Endothelial cell of umbilical vein (primary cell): Measurements from ENCODE around the gene FRS2. TPM values are rescaled to one million over a fixed set of nuclear protein-coding genes. Genes with fewer than 3 reads are reported as not detected.

ENCODE experiments used
- BruUV-seq: library from RNA; stranded (reverse); fragments of 400-500 nt; replicated peaks from 2 replicates; lab custom pipeline; 2021; lab: Mats Ljungman, UMichigan
- CTCF ChIA-PET: fragments of 300-600, 350-600 bp; sonication (Branson Sonifier 250); formaldehyde crosslinking; loops from one replicate; lab custom pipeline; 2021; ENCODE audit warnings: antibody characterized with exemption, inconsistent platforms; lab: Charles Lee
- POLR2A ChIA-PET: fragments of 300-600, 350-600 bp; sonication (Branson Sonifier 250); formaldehyde crosslinking; loops from one replicate; lab custom pipeline; 2021; ENCODE audit warnings: antibody characterized with exemption, inconsistent platforms; lab: Charles Lee
- DNase-seq: peaks from one replicate; pipeline ENCODE4 v3.0.0-alpha.2; 2011; ENCODE audit warnings: low read depth, low spot score
- FAIRE-seq: peaks from 2 replicates; lab custom pipeline; 2011; peaks lifted over from hg19 to GRCh38; lab: Jason Lieb, UNC
- H2AFZ ChIP-seq: 2 replicates; pipeline ENCODE4 v1.6.0; 2012; ENCODE audit warnings: low read depth, low read length, control low read depth, inconsistent platforms
- H3K27ac ChIP-seq: 2 replicates; pipeline ENCODE4 v1.5.1; 2011; ENCODE audit warnings: low read depth, mild to moderate bottlenecking, control low read depth, low read length, moderate library complexity; ENCODE audit not compliant: insufficient read depth
- H3K27me3 ChIP-seq, 2 experiments: 2 replicates each; pipeline versions ENCODE4 v1.6.0 to v1.6.1; 2011; ENCODE audit warnings: low read length in 2 of 2, mixed read lengths in 1 of 2; ENCODE audit not compliant: control insufficient read depth in 2 of 2, insufficient read depth in 2 of 2
- H3K36me3 ChIP-seq, 2 experiments: 2 replicates in 1 of 2; 3 replicates in 1 of 2; pipeline ENCODE4 v1.5.1; 2011; ENCODE audit warnings: low read length in 2 of 2, mild to moderate bottlenecking in 1 of 2, moderate library complexity in 1 of 2; ENCODE audit not compliant: control insufficient read depth in 2 of 2, insufficient read depth in 2 of 2; ENCODE audit errors: extremely low read depth in 1 of 2
- H3K4me1 ChIP-seq: 3 replicates; pipeline ENCODE4 v1.5.1; 2011; ENCODE audit warnings: mild to moderate bottlenecking, low read length; ENCODE audit not compliant: control insufficient read depth, insufficient read depth; ENCODE audit errors: extremely low read depth
- H3K4me2 ChIP-seq: 2 replicates; pipeline ENCODE4 v1.6.1; 2011; ENCODE audit warnings: low read length, control low read depth, mixed read lengths; ENCODE audit not compliant: insufficient read depth
- H3K4me3 ChIP-seq, 3 experiments: fragments of 200-600 bp in 1 of 3; sonication (generic), shearing (Covaris generic) in 1 of 3; replicated peaks in 1 of 3; 2 replicates each; pipeline ENCODE4 v1.5.1; 2011 to 2016; ENCODE audit warnings: control low read depth in 3 of 3, low read length in 3 of 3, mild to moderate bottlenecking in 2 of 3, inconsistent platforms in 1 of 3, low read depth in 1 of 3, moderate library complexity in 1 of 3; ENCODE audit not compliant: insufficient read depth in 1 of 3
- H3K79me2 ChIP-seq: 2 replicates; pipeline ENCODE4 v1.6.0; 2012; ENCODE audit warnings: low read length, inconsistent platforms; ENCODE audit not compliant: control insufficient read depth, insufficient read depth
- H3K9ac ChIP-seq: replicated peaks from 2 replicates; pipeline ENCODE3; 2011; ENCODE audit warnings: low read length, control low read depth; ENCODE audit not compliant: insufficient read depth; ENCODE audit errors: extremely low read depth
- H3K9me1 ChIP-seq: replicated peaks from 3 replicates; pipeline ENCODE4 v1.6.0; 2011; ENCODE audit warnings: mild to moderate bottlenecking, low read length; ENCODE audit not compliant: control insufficient read depth, insufficient read depth; ENCODE audit errors: extremely low read depth
- H3K9me3 ChIP-seq: replicated peaks from 2 replicates; pipeline ENCODE4 v1.5.1; 2012; ENCODE audit warnings: low read length, inconsistent platforms; ENCODE audit not compliant: control insufficient read depth, insufficient read depth
- H4K20me1 ChIP-seq: replicated peaks from 2 replicates; pipeline ENCODE3; 2011; ENCODE audit warnings: mild to moderate bottlenecking, low read length; ENCODE audit not compliant: control insufficient read depth, insufficient read depth; ENCODE audit errors: extremely low read depth
- EZH2 ChIP-seq: IDR thresholded peaks from 2 replicates; pipeline ENCODE4 v1.6.1; 2012; ENCODE audit warnings: borderline replicate concordance, low read depth, mild to moderate bottlenecking, moderate library complexity, low read length, inconsistent platforms; ENCODE audit not compliant: severe bottlenecking
- FOS ChIP-seq: IDR thresholded peaks from 2 replicates; pipeline ENCODE4 v1.6.1; 2011; ENCODE audit warnings: mild to moderate bottlenecking, low read length, moderate library complexity, borderline replicate concordance; ENCODE audit not compliant: insufficient read depth
- GATA2 ChIP-seq: IDR thresholded peaks from 2 replicates; pipeline ENCODE4 v1.7.0; 2011; ENCODE audit warnings: low read depth, mild to moderate bottlenecking, moderate library complexity, mixed read lengths, low read length; ENCODE audit not compliant: insufficient read length, insufficient read depth
- MYC ChIP-seq: IDR thresholded peaks from one replicate; pipeline ENCODE4 v1.6.1; 2011; ENCODE audit warnings: mild to moderate bottlenecking, low read depth, low read length
- POLR2A ChIP-seq: IDR thresholded peaks from 2 replicates; pipeline ENCODE4 v1.6.1; 2012; ENCODE audit warnings: low read depth, mild to moderate bottlenecking, control low read depth, low read length
- POLR2AphosphoS5 ChIP-seq: IDR thresholded peaks from 2 replicates; pipeline ENCODE4 v1.6.1; 2012; ENCODE audit warnings: low read depth, mild to moderate bottlenecking, control low read depth, low read length, moderate library complexity; ENCODE audit not compliant: insufficient read depth
- dilution Hi-C: fragments of 300-500 bp; cut with MboI; formaldehyde crosslinking; loops from one replicate; pipeline ENCODE4 v1.15.0; 2019; ENCODE audit warnings: low sequenced_read_pairs; ENCODE audit not compliant: extremely low pct_ligation_motif_present
- intact Hi-C: fragments of 100-400 bp; cut with micrococcal nuclease; formaldehyde crosslinking; loops from one replicate; pipeline ENCODE4 v1.10.0; 2022
- polyA plus RNA-seq, 4 experiments: library from polyadenylated mRNA; depleted of rRNA in 3 of 4; stranded (reverse) in 3 of 4; unstranded in 1 of 4; fragments of >200 nt; gene quantifications; 2 replicates each; pipeline versions ENCODE4 v1.2.1 to v1.2.3, GENCODE V29; 2011 to 2012; ENCODE audit warnings: missing spikeins in 1 of 4
- total RNA-seq: library from RNA; stranded (reverse); gene quantifications from 2 replicates; pipeline ENCODE4 v1.2.3, GENCODE V29; 2021
- TF ChIP-seq, protein P1 (sequence below), 2 donors: IDR thresholded peaks; 1 replicate in 1 of 2; 2 replicates in 1 of 2; pipeline ENCODE4 v1.5.1; 2011; ENCODE audit warnings: low read length in 2 of 2, mild to moderate bottlenecking in 2 of 2, moderate library complexity in 2 of 2, control low read depth in 1 of 2, inconsistent platforms in 1 of 2, low read depth in 1 of 2; ENCODE audit not compliant: insufficient read depth in 1 of 2; ENCODE audit errors: extremely low read depth in 1 of 2

FRS2 gene
- total and polyA plus RNA-seq, 2 donors (not counting 3 experiments of a cell fraction or from before 2014, with no cell fraction given): 6.3 to 15.5 TPM

DNA sequence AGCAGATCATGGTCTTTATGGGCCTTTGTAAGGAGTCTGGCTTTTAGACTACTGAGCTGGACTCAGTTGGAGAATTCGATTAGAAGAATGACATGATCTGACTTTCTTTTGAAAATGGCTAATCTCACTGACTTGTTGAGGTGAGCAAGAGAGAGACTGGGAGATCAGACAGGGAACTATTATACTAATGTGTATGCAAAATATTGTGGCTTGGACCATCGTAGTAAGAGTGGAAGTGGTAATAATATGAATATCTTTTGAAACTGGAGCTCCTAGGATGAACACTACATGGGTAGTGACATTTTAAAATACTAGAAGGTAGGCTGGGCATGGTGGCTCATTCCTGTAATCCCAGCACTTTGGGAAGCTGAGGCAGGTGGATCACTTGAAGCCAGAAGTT lies 58.8 kb downstream of the FRS2 start:
- Histone ChIP-seq H3K9me3 (no peaks in the 10 kb centered on the region), H3K4me3 (no peak overlapping the region), H3K27ac (no peak overlapping the region), H3K9ac (no peak overlapping the region), H3K4me1 (peaks cover 10% of the 10 kb centered on the region), H2AFZ (no peak overlapping the region), H3K79me2 (peaks cover 49% of the 10 kb centered on the region), H3K9me1 (no peaks in the 10 kb centered on the region), H3K4me2 (no peak overlapping the region), H3K36me3 (no peaks in the 10 kb centered on the region), H3K27me3 (no peaks in the 10 kb centered on the region), H4K20me1 (peaks cover 5% of the 10 kb centered on the region)
- intact Hi-C loops: no loop called here
- no peak for TF ChIP-seq POLR2AphosphoS5
- TF ChIP-seq MYC: no peak
- no peak for TF ChIP-seq EZH2
- TF ChIP-seq, protein P1, sequence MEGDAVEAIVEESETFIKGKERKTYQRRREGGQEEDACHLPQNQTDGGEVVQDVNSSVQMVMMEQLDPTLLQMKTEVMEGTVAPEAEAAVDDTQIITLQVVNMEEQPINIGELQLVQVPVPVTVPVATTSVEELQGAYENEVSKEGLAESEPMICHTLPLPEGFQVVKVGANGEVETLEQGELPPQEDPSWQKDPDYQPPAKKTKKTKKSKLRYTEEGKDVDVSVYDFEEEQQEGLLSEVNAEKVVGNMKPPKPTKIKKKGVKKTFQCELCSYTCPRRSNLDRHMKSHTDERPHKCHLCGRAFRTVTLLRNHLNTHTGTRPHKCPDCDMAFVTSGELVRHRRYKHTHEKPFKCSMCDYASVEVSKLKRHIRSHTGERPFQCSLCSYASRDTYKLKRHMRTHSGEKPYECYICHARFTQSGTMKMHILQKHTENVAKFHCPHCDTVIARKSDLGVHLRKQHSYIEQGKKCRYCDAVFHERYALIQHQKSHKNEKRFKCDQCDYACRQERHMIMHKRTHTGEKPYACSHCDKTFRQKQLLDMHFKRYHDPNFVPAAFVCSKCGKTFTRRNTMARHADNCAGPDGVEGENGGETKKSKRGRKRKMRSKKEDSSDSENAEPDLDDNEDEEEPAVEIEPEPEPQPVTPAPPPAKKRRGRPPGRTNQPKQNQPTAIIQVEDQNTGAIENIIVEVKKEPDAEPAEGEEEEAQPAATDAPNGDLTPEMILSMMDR (IDR thresholded peaks at IDR 0.05; ENCODE audit: extremely low read depth in 1 of 2, insufficient read depth in 1 of 2, low read depth in 1 of 2, low read length in 2 of 2): no peak
- no peak for TF ChIP-seq FOS
- no peak for DNase-seq
- ChIA-PET CTCF (interaction anchor here (1.1 to 1.3 kb wide), 2 partner anchors 42 to 86 kb away, joined by 3 to 5 read pairs; no protein-coding TSS in a partner anchor), POLR2A (no interaction called here)
- BruUV-seq: no TSS peak
- no peak for FAIRE-seq
- dilution Hi-C loops: no loop called here

GRCh38 chr12:69533844-69534243 lies 63.7 kb downstream of the FRS2 start:
- ChIA-PET POLR2A (no interaction called here), CTCF (interaction anchor here (0.8 to 1.0 kb wide), 2 partner anchors 8 to 37 kb away, joined by 4 to 5 read pairs; no protein-coding TSS in a partner anchor)
- Histone ChIP-seq H3K4me1 (no peaks in the 10 kb centered on the region), H3K27me3 (no peaks in the 10 kb centered on the region), H3K4me2 (no peak overlapping the region), H3K79me2 (peaks cover 17% of the 10 kb centered on the region), H3K9me3 (no peaks in the 10 kb centered on the region), H2AFZ (no peak overlapping the region), H3K9ac (no peak overlapping the region), H3K4me3 (no peak overlapping the region), H3K9me1 (no peaks in the 10 kb centered on the region), H3K27ac (no peak overlapping the region), H3K36me3 (no peaks in the 10 kb centered on the region), H4K20me1 (no peaks in the 10 kb centered on the region)
- DNase-seq (no peak), FAIRE-seq (no peak)
- intact Hi-C loops: no loop called here
- dilution Hi-C loops: no loop called here
- BruUV-seq: no TSS peak
- TF ChIP-seq GATA2: no peak
- TF ChIP-seq FOS: no peak
- TF ChIP-seq, protein P1 (IDR thresholded peaks at IDR 0.05; ENCODE audit: extremely low read depth in 1 of 2, insufficient read depth in 1 of 2, low read depth in 1 of 2, low read length in 2 of 2): no peak
- TF ChIP-seq POLR2A: no peak
